HG02981 (cell line): ENCODE results near the gene CALB2.
A peak's percentile ranks its signal among the peaks of the same experiment; 100 is the strongest.

Source experiments
- ATAC-seq: cut with Tn5 transposase; IDR thresholded peaks from one replicate; pipeline ENCODE4 v1.9.1; 2021; ENCODE audit warnings: mild to moderate bottlenecking, moderate library complexity; ENCODE audit not compliant: unreplicated experiment

CALB2 gene

DNA sequence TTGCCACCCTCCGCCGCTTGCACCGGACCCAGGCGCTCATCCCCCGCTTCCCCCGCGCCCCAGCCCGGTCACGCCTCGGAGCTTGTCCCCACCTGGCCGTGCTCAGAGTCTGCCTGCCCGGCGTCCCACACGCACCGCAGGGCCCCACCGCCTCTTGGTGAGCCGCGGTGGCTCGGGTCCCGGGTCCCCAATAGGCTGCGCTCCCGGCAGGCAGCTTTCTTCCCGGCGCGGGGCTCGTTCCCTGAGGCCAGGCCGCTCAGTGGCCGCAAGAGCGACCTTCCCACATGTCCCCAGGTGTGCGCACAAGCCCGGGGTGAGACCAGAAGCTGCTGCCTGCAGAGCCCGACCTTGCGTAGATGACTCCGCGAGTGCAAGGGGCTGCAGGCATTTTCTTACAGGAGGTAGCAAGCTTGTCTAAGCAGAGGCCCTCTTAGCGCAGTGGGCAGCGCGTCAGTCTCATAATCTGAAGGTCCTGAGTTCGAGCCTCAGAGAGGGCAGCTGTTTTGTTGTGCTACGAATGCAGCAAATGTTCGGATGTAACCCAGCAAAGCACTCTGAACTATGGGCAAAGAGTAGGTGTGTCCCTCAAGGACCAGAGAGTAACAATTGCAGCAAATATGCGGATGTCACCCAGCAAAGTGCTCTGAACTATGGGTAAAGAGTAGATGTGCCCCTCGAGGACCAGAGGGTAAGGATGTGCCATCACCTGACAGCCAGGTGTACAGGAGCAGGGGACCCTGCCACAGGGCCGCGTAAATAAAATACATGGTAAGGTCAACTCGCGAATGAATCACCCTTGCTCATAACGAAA is 67.8 kb downstream of the CALB2 start:
- peak; percentile 66 for ATAC-seq

DNA sequence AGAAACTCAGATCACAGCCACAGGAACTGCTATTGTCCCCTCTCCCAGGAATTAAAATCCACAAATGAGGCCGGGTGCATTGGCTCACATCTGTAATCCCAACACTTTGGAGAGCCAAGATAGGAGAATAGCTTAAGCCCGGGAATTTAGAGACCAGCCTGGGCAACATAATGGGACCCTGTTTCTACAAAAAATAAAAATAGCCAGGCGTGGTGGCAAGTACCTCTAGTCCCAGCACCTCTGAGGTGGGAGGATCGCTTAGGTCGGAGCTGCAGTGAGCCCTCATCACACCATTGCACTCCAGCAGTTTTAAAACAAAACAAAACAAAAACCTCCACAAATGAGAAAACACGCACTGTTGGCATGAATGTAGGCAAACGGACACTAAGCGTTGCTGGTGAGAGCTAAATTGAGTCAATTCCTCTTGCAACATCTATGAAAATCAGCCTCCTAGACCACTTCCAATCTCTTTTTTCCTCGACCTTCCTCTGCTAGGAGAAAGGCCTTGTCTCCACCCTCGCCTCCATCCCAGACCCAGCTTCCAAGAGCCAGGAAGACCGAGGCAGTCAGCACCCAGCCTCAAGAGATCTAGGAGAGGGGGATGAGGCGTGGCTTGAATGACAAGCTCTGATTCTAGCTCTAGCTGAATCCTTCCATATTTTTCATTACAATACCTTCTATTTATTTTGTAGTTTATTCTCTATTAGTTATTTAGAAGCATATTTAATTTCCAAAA is 68.5 kb downstream of the CALB2 start:
- no peak for ATAC-seq

DNA sequence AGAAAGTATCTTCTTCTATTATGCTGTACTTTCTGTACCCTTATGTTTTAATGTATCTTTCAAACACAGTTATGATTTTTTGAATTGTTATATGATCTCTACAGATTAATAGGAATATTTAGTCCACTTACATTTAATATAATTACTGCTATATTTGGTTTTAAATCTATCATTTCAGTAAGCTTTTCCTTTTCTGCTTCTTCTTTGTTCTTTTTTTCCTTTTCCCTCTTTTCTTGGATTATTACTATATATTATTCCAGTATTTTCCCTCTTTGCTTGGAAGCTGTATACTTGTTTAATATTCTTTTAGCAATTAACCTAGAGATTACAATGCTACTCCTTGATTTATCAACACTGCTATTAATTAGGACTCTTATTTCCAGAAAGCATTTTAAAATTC is 69.9 kb downstream of the CALB2 start:
- no peak for ATAC-seq

DNA sequence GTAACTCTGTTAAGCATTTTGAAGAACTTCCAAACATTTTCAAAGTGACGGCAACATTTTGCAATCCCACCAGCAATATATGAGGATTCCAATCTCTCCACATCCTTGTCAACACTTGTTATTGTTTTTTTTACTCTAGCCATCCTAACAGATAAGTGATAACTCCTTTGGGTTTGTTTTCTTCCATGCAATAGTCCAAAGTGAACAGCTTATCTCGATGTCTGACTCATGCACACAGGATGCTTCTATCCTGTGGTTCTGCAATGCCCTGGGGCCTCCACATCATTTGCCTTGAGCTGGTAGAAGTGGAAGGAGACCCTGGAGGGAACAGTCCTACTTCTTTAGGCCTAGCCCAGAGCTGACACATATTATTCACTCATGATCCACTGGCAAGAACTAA is 70.4 kb downstream of the CALB2 start:
- ATAC-seq = no peak

GRCh38 chr16:71429581-71429980 is 71.1 kb downstream of the CALB2 start:
- no peak for ATAC-seq

DNA sequence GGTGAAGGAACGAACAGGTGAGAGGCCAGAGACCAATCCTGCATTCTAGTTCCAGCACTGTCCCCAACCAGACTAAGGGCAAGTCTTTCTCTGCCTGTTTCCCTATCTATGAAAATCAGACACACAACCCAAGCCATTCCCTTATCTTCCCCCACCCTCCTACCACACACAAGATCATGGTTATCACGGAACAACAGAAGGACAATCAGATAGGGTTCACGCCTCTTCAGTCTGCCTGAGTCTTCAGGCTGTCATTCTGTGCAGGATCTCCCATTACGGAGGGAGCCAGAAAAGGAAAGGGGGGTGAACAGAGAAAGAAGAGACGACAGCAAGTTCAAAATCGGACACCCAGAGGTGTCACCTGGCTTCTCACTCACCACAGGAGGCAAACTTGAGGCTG is 72.2 kb downstream of the CALB2 start:
- ATAC-seq = no peak

- ATAC-seq = no peak
These were observed 72.7 kb downstream of the CALB2 start for GRCh38 chr16:71431176-71431575.

GRCh38 chr16:71431991-71432390 is 73.5 kb downstream of the CALB2 start:
- ATAC-seq = no peak

- ATAC-seq = no peak
These were observed 74.4 kb downstream of the CALB2 start for GRCh38 chr16:71432906-71433305.

DNA sequence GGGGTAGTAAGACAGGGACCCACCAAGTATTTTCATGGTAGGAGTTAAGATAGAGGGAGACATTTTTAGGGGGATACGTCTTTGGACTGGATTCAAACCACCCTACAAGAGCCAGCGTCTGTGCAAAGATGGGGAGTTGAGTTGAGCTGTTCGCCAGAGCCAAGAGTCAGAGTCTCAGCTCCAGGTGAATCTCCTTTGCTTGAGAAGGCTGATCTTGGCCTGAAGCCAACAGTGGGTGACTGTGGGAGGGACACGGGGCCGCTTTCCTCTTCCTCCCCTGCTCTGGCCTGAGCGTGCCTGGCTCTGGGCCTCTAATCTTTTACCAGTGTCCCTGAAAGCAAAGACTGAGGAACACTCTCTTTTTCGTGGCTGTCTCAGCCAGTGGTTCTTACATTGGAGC is 78.0 kb downstream of the CALB2 start:
- ATAC-seq = no peak

DNA sequence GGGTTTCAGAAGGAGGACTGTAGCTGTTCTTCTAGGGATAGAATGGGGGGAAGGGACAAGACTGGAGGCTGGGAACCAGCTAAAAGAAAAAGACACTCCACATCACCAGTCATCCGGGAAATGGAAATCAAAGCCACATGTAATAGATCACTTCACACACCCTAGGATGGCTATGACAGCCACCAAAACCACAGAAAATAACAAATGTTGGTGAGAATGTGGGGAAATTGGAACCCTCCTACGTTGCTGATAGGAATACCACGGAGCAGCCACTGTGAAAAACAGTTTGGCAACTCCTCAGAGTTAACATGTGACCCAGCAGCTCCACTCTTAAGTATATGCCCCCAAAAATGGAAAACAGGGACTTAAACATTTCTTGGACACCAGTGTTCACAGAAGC is 81.0 kb downstream of the CALB2 start:
- ATAC-seq = no peak
